T-helper 1 cell treated with Interleukin-12 subunit alpha and Interleukin-12 subunit beta and Interleukin-4 antibody, amounts not matched to agents 30 μg/mL and 1 μg/mL, for 36 hours (primary cell): ENCODE data around the gene BCAM.
"Not testable (repeated sequence)": the region's sequence is repeated elsewhere in the genome, so short reads cannot be mapped to it uniquely, and the experiment has no call there.

Source experiments
- H3K27ac Mint-ChIP-seq: one replicate; pipeline ENCODE4 v1.8.0; 2021; ENCODE audit warnings: mild to moderate bottlenecking, mixed read lengths
- H3K27me3 Mint-ChIP-seq: one replicate; pipeline ENCODE4 v1.8.0; 2021; ENCODE audit warnings: low read depth, mixed read lengths
- H3K36me3 Mint-ChIP-seq: one replicate; pipeline ENCODE4 v1.8.0; 2021; ENCODE audit warnings: low read depth, mixed read lengths
- H3K4me1 Mint-ChIP-seq: one replicate; pipeline ENCODE4 v1.8.0; 2021; ENCODE audit warnings: low read depth, mixed read lengths
- H3K4me3 Mint-ChIP-seq: one replicate; pipeline ENCODE4 v1.8.0; 2021; ENCODE audit warnings: mild to moderate bottlenecking, moderate library complexity, mixed read lengths
- H3K9me3 Mint-ChIP-seq: one replicate; pipeline ENCODE4 v1.8.0; 2021; ENCODE audit warnings: mixed read lengths

Gene BCAM

GRCh38 chr19:44779150-44779549 lies 29.8 kb upstream of the BCAM start:
- peaks cover under 1% of the 10 kb centered on the region for H3K4me1 Mint-ChIP-seq
- H3K27ac Mint-ChIP-seq: no peak overlapping the region
- H3K27me3 Mint-ChIP-seq: peaks cover 3% of the 10 kb centered on the region
- H3K9me3 Mint-ChIP-seq: no peaks in the 10 kb centered on the region
- H3K4me3 Mint-ChIP-seq: no peak overlapping the region
- no peaks in the 10 kb centered on the region for H3K36me3 Mint-ChIP-seq

- not testable (repeated sequence) for H3K4me1 Mint-ChIP-seq, H3K4me3 Mint-ChIP-seq, H3K27me3 Mint-ChIP-seq, H3K27ac Mint-ChIP-seq, H3K9me3 Mint-ChIP-seq, H3K36me3 Mint-ChIP-seq
Measured at GRCh38 chr19:44781694-44782093, 27.2 kb upstream of the BCAM start.

GRCh38 chr19:44782729-44783128 lies 26.2 kb upstream of the BCAM start:
- Mint-ChIP-seq H3K27ac (peak overlapping the region; percentile 17), H3K4me3 (no peak overlapping the region), H3K9me3 (no peaks in the 10 kb centered on the region), H3K36me3 (no peaks in the 10 kb centered on the region), H3K4me1 (peaks cover 4% of the 10 kb centered on the region), H3K27me3 (no peaks in the 10 kb centered on the region)

GRCh38 chr19:44783545-44783944 lies 25.4 kb upstream of the BCAM start:
- H3K36me3 Mint-ChIP-seq: no peaks in the 10 kb centered on the region
- no peaks in the 10 kb centered on the region for H3K9me3 Mint-ChIP-seq
- peaks cover 4% of the 10 kb centered on the region for H3K4me1 Mint-ChIP-seq
- H3K27me3 Mint-ChIP-seq: no peaks in the 10 kb centered on the region
- no peak overlapping the region for H3K4me3 Mint-ChIP-seq
- H3K27ac Mint-ChIP-seq: no peak overlapping the region

GRCh38 chr19:44785271-44785670 lies 23.6 kb upstream of the BCAM start:
- Mint-ChIP-seq H3K27ac (no peak overlapping the region), H3K36me3 (no peaks in the 10 kb centered on the region), H3K4me1 (peaks cover 4% of the 10 kb centered on the region), H3K4me3 (no peak overlapping the region), H3K27me3 (no peaks in the 10 kb centered on the region), H3K9me3 (no peaks in the 10 kb centered on the region)

- H3K9me3 Mint-ChIP-seq: no peaks in the 10 kb centered on the region
- no peaks in the 10 kb centered on the region for H3K27me3 Mint-ChIP-seq
- H3K4me3 Mint-ChIP-seq: no peak overlapping the region
- no peak overlapping the region for H3K27ac Mint-ChIP-seq
- H3K36me3 Mint-ChIP-seq: no peaks in the 10 kb centered on the region
- peaks cover 4% of the 10 kb centered on the region for H3K4me1 Mint-ChIP-seq
Measured at GRCh38 chr19:44785993-44786392, 22.9 kb upstream of the BCAM start.

- Mint-ChIP-seq H3K36me3 (no peaks in the 10 kb centered on the region), H3K27me3 (no peaks in the 10 kb centered on the region), H3K27ac (no peak overlapping the region), H3K9me3 (no peaks in the 10 kb centered on the region), H3K4me3 (no peak overlapping the region), H3K4me1 (peaks cover 4% of the 10 kb centered on the region)
Measured at GRCh38 chr19:44788971-44789370, 19.9 kb upstream of the BCAM start.

GRCh38 chr19:44789943-44790483 lies 18.9 kb upstream of the BCAM start:
- H3K27me3 Mint-ChIP-seq: no peaks in the 10 kb centered on the region
- no peaks in the 10 kb centered on the region for H3K9me3 Mint-ChIP-seq
- H3K27ac Mint-ChIP-seq: no peak overlapping the region
- no peaks in the 10 kb centered on the region for H3K4me1 Mint-ChIP-seq
- H3K4me3 Mint-ChIP-seq: no peak overlapping the region
- H3K36me3 Mint-ChIP-seq: no peaks in the 10 kb centered on the region

- Mint-ChIP-seq H3K27me3 (no peaks in the 10 kb centered on the region), H3K36me3 (no peaks in the 10 kb centered on the region), H3K4me1 (peaks cover 6% of the 10 kb centered on the region)
Measured at GRCh38 chr19:44792281-44792680, 16.6 kb upstream of the BCAM start.

GRCh38 chr19:44794610-44795009 lies 14.3 kb upstream of the BCAM start:
- H3K27me3 Mint-ChIP-seq: no peaks in the 10 kb centered on the region
- H3K9me3 Mint-ChIP-seq: no peaks in the 10 kb centered on the region
- no peak overlapping the region for H3K27ac Mint-ChIP-seq
- no peak overlapping the region for H3K4me3 Mint-ChIP-seq
- H3K36me3 Mint-ChIP-seq: no peaks in the 10 kb centered on the region
- H3K4me1 Mint-ChIP-seq: peaks cover 8% of the 10 kb centered on the region

More at GRCh38 chr19:44792281-44792680, 16.6 kb upstream of the BCAM start:
- Mint-ChIP-seq H3K27ac (no peak overlapping the region), H3K4me3 (no peak overlapping the region), H3K9me3 (no peaks in the 10 kb centered on the region)

GRCh38 chr19:44795398-44795987 lies 13.4 kb upstream of the BCAM start:
- H3K4me1 Mint-ChIP-seq: peaks cover 12% of the 10 kb centered on the region
- no peak overlapping the region for H3K27ac Mint-ChIP-seq
- H3K4me3 Mint-ChIP-seq: no peak overlapping the region
- no peaks in the 10 kb centered on the region for H3K27me3 Mint-ChIP-seq
- no peaks in the 10 kb centered on the region for H3K36me3 Mint-ChIP-seq
- H3K9me3 Mint-ChIP-seq: no peaks in the 10 kb centered on the region

GRCh38 chr19:44796701-44797115 lies 12.2 kb upstream of the BCAM start:
- Mint-ChIP-seq H3K4me1 (peaks cover 12% of the 10 kb centered on the region), H3K9me3 (no peaks in the 10 kb centered on the region), H3K4me3 (peak overlapping the region; percentile 51)

GRCh38 chr19:44799627-44800346 lies 9.1 kb upstream of the BCAM start:
- Mint-ChIP-seq H3K36me3 (no peaks in the 10 kb centered on the region), H3K4me3 (no peak overlapping the region), H3K4me1 (peaks cover 12% of the 10 kb centered on the region), H3K9me3 (no peaks in the 10 kb centered on the region), H3K27ac (peak overlapping the region; percentile 55), H3K27me3 (peaks cover 6% of the 10 kb centered on the region)

More at GRCh38 chr19:44796701-44797115, 12.2 kb upstream of the BCAM start:
- H3K27me3 Mint-ChIP-seq: no peaks in the 10 kb centered on the region
- H3K36me3 Mint-ChIP-seq: no peaks in the 10 kb centered on the region
- H3K27ac Mint-ChIP-seq: peak overlapping the region; percentile 80

- Mint-ChIP-seq H3K4me3 (no peak overlapping the region), H3K36me3 (no peaks in the 10 kb centered on the region), H3K9me3 (no peaks in the 10 kb centered on the region), H3K27ac (no peak overlapping the region), H3K27me3 (peaks cover 6% of the 10 kb centered on the region), H3K4me1 (peaks cover 12% of the 10 kb centered on the region)
Measured at GRCh38 chr19:44800461-44800860, 8.4 kb upstream of the BCAM start.
